ENCODE results near the gene ZDHHC11B.
"Not testable (repeated sequence)": the region's sequence is repeated elsewhere in the genome, so short reads cannot be mapped to it uniquely, and the experiment has no call there.

Gene ZDHHC11B

GRCh38 chr5:757931-758697 is 26.4 kb downstream of the ZDHHC11B start:
- H3K4me3 ChIP-seq (ENCODE audit: low read length): no peak overlapping the region
- no peak overlapping the region for H3K27ac ChIP-seq (ENCODE audit: low read depth, low read length)
- no peaks in the 10 kb centered on the region for H3K36me3 ChIP-seq (ENCODE audit: insufficient read depth, low read length)
- no peak overlapping the region for H3K9ac ChIP-seq (ENCODE audit: low read depth, low read length)
- 86% methylated on average over 21 of the region's 21 CpGs for WGBS
- H3K4me1 ChIP-seq (ENCODE audit: insufficient read depth, low read length): no peaks in the 10 kb centered on the region
- no peaks in the 10 kb centered on the region for H3K9me3 ChIP-seq (ENCODE audit: insufficient read depth, low read depth, low read length)
- H3K27me3 ChIP-seq (ENCODE audit: insufficient read depth, low read length): no peaks in the 10 kb centered on the region

- no peak overlapping the region for H3K9ac ChIP-seq (ENCODE audit: low read depth, low read length)
Observed at GRCh38 chr5:757346-757930, 27.1 kb downstream of the ZDHHC11B start.

GRCh38 chr5:756865-757345 is 27.6 kb downstream of the ZDHHC11B start:
- H3K4me3 ChIP-seq (ENCODE audit: low read length): no peak overlapping the region
- H3K27me3 ChIP-seq (ENCODE audit: insufficient read depth, low read length): no peaks in the 10 kb centered on the region
- H3K9ac ChIP-seq (ENCODE audit: low read depth, low read length): no peak overlapping the region
- H3K36me3 ChIP-seq (ENCODE audit: insufficient read depth, low read length): no peaks in the 10 kb centered on the region
- H3K4me1 ChIP-seq (ENCODE audit: insufficient read depth, low read length): no peaks in the 10 kb centered on the region
- no peaks in the 10 kb centered on the region for H3K9me3 ChIP-seq (ENCODE audit: insufficient read depth, low read depth, low read length)
- H3K27ac ChIP-seq (ENCODE audit: low read depth, low read length): no peak overlapping the region
- 82% methylated on average over 10 of the region's 11 CpGs for WGBS

More at GRCh38 chr5:757346-757930, 27.1 kb downstream of the ZDHHC11B start:
- Histone ChIP-seq H3K4me1 (ENCODE audit: insufficient read depth, low read length) (no peaks in the 10 kb centered on the region), H3K27ac (ENCODE audit: low read depth, low read length) (no peak overlapping the region), H3K4me3 (ENCODE audit: low read length) (no peak overlapping the region), H3K36me3 (ENCODE audit: insufficient read depth, low read length) (no peaks in the 10 kb centered on the region), H3K27me3 (ENCODE audit: insufficient read depth, low read length) (no peaks in the 10 kb centered on the region), H3K9me3 (ENCODE audit: insufficient read depth, low read depth, low read length) (no peaks in the 10 kb centered on the region)
- WGBS: 87% methylated on average over 15 of the region's 15 CpGs

- Histone ChIP-seq H3K27me3 (ENCODE audit: insufficient read depth, low read length) (no peaks in the 10 kb centered on the region), H3K9me3 (ENCODE audit: insufficient read depth, low read depth, low read length) (no peaks in the 10 kb centered on the region), H3K4me1 (ENCODE audit: insufficient read depth, low read length) (no peaks in the 10 kb centered on the region), H3K4me3 (ENCODE audit: low read length) (no peak overlapping the region), H3K36me3 (ENCODE audit: insufficient read depth, low read length) (no peaks in the 10 kb centered on the region), H3K9ac (ENCODE audit: low read depth, low read length) (no peak overlapping the region), H3K27ac (ENCODE audit: low read depth, low read length) (no peak overlapping the region)
- WGBS: 92% methylated on average over 9 of the region's 10 CpGs
Observed at GRCh38 chr5:756171-756570, 28.4 kb downstream of the ZDHHC11B start.

- H3K9me3 ChIP-seq (ENCODE audit: insufficient read depth, low read depth, low read length); H3K27ac ChIP-seq (ENCODE audit: low read depth, low read length); H3K4me3 ChIP-seq (ENCODE audit: low read length); H3K36me3 ChIP-seq (ENCODE audit: insufficient read depth, low read length); H3K4me1 ChIP-seq (ENCODE audit: insufficient read depth, low read length); H3K9ac ChIP-seq (ENCODE audit: low read depth, low read length); H3K27me3 ChIP-seq (ENCODE audit: insufficient read depth, low read length): not testable (repeated sequence)
- WGBS: 70% methylated on average over 16 of the region's 16 CpGs
Observed at GRCh38 chr5:754143-754632, 30.3 kb downstream of the ZDHHC11B start.

- H3K4me1 ChIP-seq (ENCODE audit: insufficient read depth, low read length); H3K9me3 ChIP-seq (ENCODE audit: insufficient read depth, low read depth, low read length); H3K27me3 ChIP-seq (ENCODE audit: insufficient read depth, low read length); H3K36me3 ChIP-seq (ENCODE audit: insufficient read depth, low read length); H3K4me3 ChIP-seq (ENCODE audit: low read length); H3K9ac ChIP-seq (ENCODE audit: low read depth, low read length); H3K27ac ChIP-seq (ENCODE audit: low read depth, low read length): not testable (repeated sequence)
- WGBS: 82% methylated on average over 15 of the region's 19 CpGs
Observed at GRCh38 chr5:753567-754142, 30.9 kb downstream of the ZDHHC11B start.

- not testable (repeated sequence) for H3K4me3 ChIP-seq (ENCODE audit: low read length); H3K27me3 ChIP-seq (ENCODE audit: insufficient read depth, low read length); H3K27ac ChIP-seq (ENCODE audit: low read depth, low read length); H3K9me3 ChIP-seq (ENCODE audit: insufficient read depth, low read depth, low read length); H3K4me1 ChIP-seq (ENCODE audit: insufficient read depth, low read length); H3K36me3 ChIP-seq (ENCODE audit: insufficient read depth, low read length); H3K9ac ChIP-seq (ENCODE audit: low read depth, low read length)
- 89% methylated on average over 11 of the region's 20 CpGs for WGBS
Observed at GRCh38 chr5:752532-753115, 31.9 kb downstream of the ZDHHC11B start.

GRCh38 chr5:751992-752391 is 32.5 kb downstream of the ZDHHC11B start:
- not testable (repeated sequence) for H3K27ac ChIP-seq (ENCODE audit: low read depth, low read length); H3K9me3 ChIP-seq (ENCODE audit: insufficient read depth, low read depth, low read length); H3K9ac ChIP-seq (ENCODE audit: low read depth, low read length); H3K4me3 ChIP-seq (ENCODE audit: low read length); H3K36me3 ChIP-seq (ENCODE audit: insufficient read depth, low read length); H3K27me3 ChIP-seq (ENCODE audit: insufficient read depth, low read length); H3K4me1 ChIP-seq (ENCODE audit: insufficient read depth, low read length)
- WGBS: 93% methylated on average over 8 of the region's 8 CpGs

- 88% methylated on average over 10 of the region's 13 CpGs for WGBS
- Histone ChIP-seq H3K9me3 (ENCODE audit: insufficient read depth, low read depth, low read length) (no peaks in the 10 kb centered on the region), H3K36me3 (ENCODE audit: insufficient read depth, low read length) (no peaks in the 10 kb centered on the region), H3K9ac (ENCODE audit: low read depth, low read length) (no peak overlapping the region), H3K27me3 (ENCODE audit: insufficient read depth, low read length) (no peaks in the 10 kb centered on the region), H3K4me1 (ENCODE audit: insufficient read depth, low read length) (no peaks in the 10 kb centered on the region), H3K4me3 (ENCODE audit: low read length) (no peak overlapping the region), H3K27ac (ENCODE audit: low read depth, low read length) (no peak overlapping the region)
Observed at GRCh38 chr5:751496-751895, 33.0 kb downstream of the ZDHHC11B start.

- H3K9ac ChIP-seq (ENCODE audit: low read depth, low read length); H3K4me3 ChIP-seq (ENCODE audit: low read length); H3K27me3 ChIP-seq (ENCODE audit: insufficient read depth, low read length); H3K36me3 ChIP-seq (ENCODE audit: insufficient read depth, low read length); H3K9me3 ChIP-seq (ENCODE audit: insufficient read depth, low read depth, low read length); H3K4me1 ChIP-seq (ENCODE audit: insufficient read depth, low read length); H3K27ac ChIP-seq (ENCODE audit: low read depth, low read length): not testable (repeated sequence)
- WGBS: 92% methylated on average over 18 of the region's 19 CpGs
Observed at GRCh38 chr5:750226-750625, 34.3 kb downstream of the ZDHHC11B start.

- WGBS: 94% methylated on average over 14 of the region's 14 CpGs
- H3K9me3 ChIP-seq (ENCODE audit: insufficient read depth, low read depth, low read length): no peaks in the 10 kb centered on the region
- no peaks in the 10 kb centered on the region for H3K27me3 ChIP-seq (ENCODE audit: insufficient read depth, low read length)
- no peak overlapping the region for H3K4me3 ChIP-seq (ENCODE audit: low read length)
- no peak overlapping the region for H3K27ac ChIP-seq (ENCODE audit: low read depth, low read length)
- no peak overlapping the region for H3K9ac ChIP-seq (ENCODE audit: low read depth, low read length)
- no peaks in the 10 kb centered on the region for H3K36me3 ChIP-seq (ENCODE audit: insufficient read depth, low read length)
- no peaks in the 10 kb centered on the region for H3K4me1 ChIP-seq (ENCODE audit: insufficient read depth, low read length)
Observed at GRCh38 chr5:749101-749670, 35.3 kb downstream of the ZDHHC11B start.

Data from HUES64 (cell line).